GM13977 (cell line): ENCODE results near the gene IP6K1.
"Not testable (repeated sequence)": the region's sequence is repeated elsewhere in the genome, so short reads cannot be mapped to it uniquely, and the experiment has no call there.

Source experiments
- DNase-seq: peaks from one replicate; pipeline ENCODE4 v3.0.0; 2012; ENCODE audit warnings: low spot score
- CTCF ChIP-seq: IDR thresholded peaks from 2 replicates; pipeline ENCODE4 v1.5.1; 2012; ENCODE audit warnings: mild to moderate bottlenecking, control low read depth; ENCODE audit not compliant: insufficient read depth; ENCODE audit errors: extremely low read depth, missing control alignments
- in situ Hi-C: fragments of 300-500 bp; cut with MboI; formaldehyde crosslinking; loops from one replicate; pipeline ENCODE4 v1.12.0; 2022; ENCODE audit warnings: low sequenced_read_pairs, low pct_unique_long_range_greater_than_20kb, mixed read lengths, inconsistent platforms; ENCODE audit not compliant: unreplicated experiment

IP6K1 gene

GRCh38 chr3:49786357-49787181 is at the start of gene IP6K1:
Gene IP6K1, minus strand, starts transcription at chr3:49786542. Its CDS starts 38,502 bp downstream, at chr3:49748040.
- peak; percentile 100 for DNase-seq
- no peak for TF ChIP-seq CTCF
- in situ Hi-C loops: no loop called here

DNA sequence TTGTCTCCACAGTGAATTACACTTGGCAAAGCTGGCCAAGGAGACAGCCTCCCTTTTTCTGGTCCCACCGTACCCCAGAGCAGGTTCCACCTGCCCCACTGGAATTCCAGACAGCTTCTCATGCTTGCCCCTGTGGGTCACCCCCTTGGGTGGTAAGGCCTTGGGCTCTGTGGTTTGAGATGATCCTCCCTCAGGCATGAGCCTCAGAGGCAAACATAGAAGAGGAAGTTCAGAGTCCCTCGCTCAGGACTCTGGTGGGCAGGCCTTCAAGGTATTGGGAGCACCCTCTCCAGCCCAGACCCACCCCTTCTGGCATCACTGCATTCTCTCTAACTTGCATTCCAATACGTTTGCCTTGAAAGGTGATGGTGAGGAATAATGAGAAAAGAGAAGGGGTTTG is 45.0 kb upstream of the IP6K1 start:
- in situ Hi-C loops: no loop called here
- TF ChIP-seq CTCF: no peak
- DNase-seq: no peak

GRCh38 chr3:49826016-49826415 is 39.7 kb upstream of the IP6K1 start:
- no peak for TF ChIP-seq CTCF
- no peak for DNase-seq
- in situ Hi-C loops: no loop called here

DNA sequence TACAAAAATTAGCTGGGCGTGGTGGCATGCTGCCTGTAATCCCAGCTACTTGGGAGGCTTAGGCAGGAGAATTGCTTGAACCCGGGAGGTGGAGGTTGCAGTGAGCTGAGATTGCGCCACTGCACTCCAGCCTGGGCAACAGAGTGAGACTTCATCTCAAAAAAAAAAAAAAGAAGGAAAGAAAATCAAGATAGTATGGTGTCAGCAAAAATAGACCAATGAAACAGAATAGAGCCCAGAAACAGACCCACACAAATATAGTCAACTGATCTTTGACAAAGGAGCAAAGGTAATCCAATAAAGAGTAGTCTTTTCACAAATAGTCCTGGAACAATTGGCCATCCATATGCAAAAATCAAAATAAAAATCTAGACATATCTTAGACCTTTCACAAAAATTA is 36.8 kb upstream of the IP6K1 start:
- in situ Hi-C loops: not testable (repeated sequence)

GRCh38 chr3:49813497-49814174 is 27.3 kb upstream of the IP6K1 start, which contains the start of gene UBA7:
Gene UBA7, minus strand, starts transcription at chr3:49813953. Its CDS starts 166 bp downstream, at chr3:49813787.
- in situ Hi-C loops: no loop called here
- TF ChIP-seq CTCF: no peak
- DNase-seq: peak; percentile 76

More for the DNA sequence above, 36.8 kb upstream of the IP6K1 start:
- DNase-seq: not testable (repeated sequence)

GRCh38 chr3:49812916-49813496 is 26.7 kb upstream of the IP6K1 start:
- in situ Hi-C loops: no loop called here
- DNase-seq: no peak
- no peak for TF ChIP-seq CTCF
